Vagina (tissue), 2 donors: ENCODE results near the gene PAX2. TPM values are rescaled to one million over a fixed set of nuclear protein-coding genes. Genes with fewer than 3 reads are reported as not detected.

Source experiments
- DNase-seq, 2 donors: peaks; one replicate each; pipeline ENCODE4 v3.0.0-alpha.2; 2017; ENCODE audit errors: extremely low spot score in 2 of 2
- H3K27ac ChIP-seq: fragments of 200-600 bp; sonication (generic); one replicate; pipeline ENCODE4 v1.5.1; 2019
- H3K27me3 ChIP-seq: fragments of 200-600 bp; sonication (generic); one replicate; pipeline ENCODE4 v1.5.1; 2019
- H3K36me3 ChIP-seq, 2 donors: fragments of 200-600 bp; sonication (generic); one replicate each; pipeline ENCODE4 v1.5.1; 2017 to 2019
- H3K4me1 ChIP-seq: fragments of 200-600 bp; sonication (generic); one replicate; pipeline ENCODE4 v1.5.1; 2019
- H3K4me3 ChIP-seq, 2 donors: fragments of 200-600 bp; sonication (generic); 1 replicate in 1 of 2; 2 replicates in 1 of 2; pipeline ENCODE4 v1.5.1; 2016 to 2019
- H3K9me3 ChIP-seq: fragments of 200-600 bp; sonication (generic); one replicate; pipeline ENCODE4 v1.5.1; 2019
- POLR2A ChIP-seq, 2 donors: fragments of 450-650 bp; IDR thresholded peaks; one replicate each; pipeline ENCODE4 v1.6.1; 2017; ENCODE audit warnings: antibody characterized with exemption in 2 of 2, mild to moderate bottlenecking in 2 of 2, moderate library complexity in 2 of 2
- POLR2AphosphoS5 ChIP-seq, 2 donors: sonication (generic); formaldehyde crosslinking; IDR thresholded peaks; one replicate each; pipeline ENCODE4 v1.9.0; 2017; ENCODE audit warnings: antibody characterized with exemption in 2 of 2, mild to moderate bottlenecking in 2 of 2, low read depth in 1 of 2; ENCODE audit not compliant: insufficient read depth in 1 of 2
- intact Hi-C: fragments of 100-400 bp; cut with DNase I; formaldehyde crosslinking; loops from one replicate; pipeline ENCODE4 v1.15.1; 2023
- total RNA-seq: library from RNA; depleted of rRNA; stranded (reverse); fragments of >200 nt; gene quantifications from one replicate; pipeline ENCODE4 v1.2.3, GENCODE V29; 2016
- TF ChIP-seq, protein P1 (sequence below), 3 experiments: fragments of 450-650 bp in 2 of 3; fragments of 200-600 bp in 1 of 3; sonication (generic) in 1 of 3; IDR thresholded peaks; one replicate each; pipeline ENCODE4 v1.5.1; 2017 to 2019; ENCODE audit warnings: antibody characterized with exemption in 3 of 3, mild to moderate bottlenecking in 2 of 3, moderate library complexity in 2 of 3

PAX2 gene
- total RNA-seq, 1 donor from 2014 or later: not detected

DNA sequence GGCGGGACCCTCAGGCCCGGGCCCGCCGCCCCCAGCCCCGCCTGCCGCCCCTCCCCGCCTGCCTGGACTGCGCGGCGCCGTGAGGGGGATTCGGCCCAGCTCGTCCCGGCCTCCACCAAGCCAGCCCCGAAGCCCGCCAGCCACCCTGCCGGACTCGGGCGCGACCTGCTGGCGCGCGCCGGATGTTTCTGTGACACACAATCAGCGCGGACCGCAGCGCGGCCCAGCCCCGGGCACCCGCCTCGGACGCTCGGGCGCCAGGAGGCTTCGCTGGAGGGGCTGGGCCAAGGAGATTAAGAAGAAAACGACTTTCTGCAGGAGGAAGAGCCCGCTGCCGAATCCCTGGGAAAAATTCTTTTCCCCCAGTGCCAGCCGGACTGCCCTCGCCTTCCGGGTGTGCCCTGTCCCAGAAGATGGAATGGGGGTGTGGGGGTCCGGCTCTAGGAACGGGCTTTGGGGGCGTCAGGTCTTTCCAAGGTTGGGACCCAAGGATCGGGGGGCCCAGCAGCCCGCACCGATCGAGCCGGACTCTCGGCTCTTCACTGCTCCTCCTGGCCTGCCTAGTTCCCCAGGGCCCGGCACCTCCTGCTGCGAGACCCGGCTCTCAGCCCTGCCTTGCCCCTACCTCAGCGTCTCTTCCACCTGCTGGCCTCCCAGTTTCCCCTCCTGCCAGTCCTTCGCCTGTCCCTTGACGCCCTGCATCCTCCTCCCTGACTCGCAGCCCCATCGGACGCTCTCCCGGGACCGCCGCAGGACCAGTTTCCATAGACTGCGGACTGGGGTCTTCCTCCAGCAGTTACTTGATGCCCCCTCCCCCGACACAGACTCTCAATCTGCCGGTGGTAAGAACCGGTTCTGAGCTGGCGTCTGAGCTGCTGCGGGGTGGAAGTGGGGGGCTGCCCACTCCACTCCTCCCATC, 82.7 kb downstream of the PAX2 start:
- Histone ChIP-seq H3K4me3 (peak overlapping the region; percentile 32 to 50), H3K27ac (no peak overlapping the region), H3K36me3 (no peaks in the 10 kb centered on the region), H3K27me3 (peaks cover 24% of the 10 kb centered on the region), H3K4me1 (peaks cover 36% of the 10 kb centered on the region), H3K9me3 (no peaks in the 10 kb centered on the region)
- intact Hi-C loops: no loop called here
- no peak for TF ChIP-seq POLR2AphosphoS5 (IDR thresholded peaks at IDR 0.05; ENCODE audit: insufficient read depth in 1 of 2, low read depth in 1 of 2)
- TF ChIP-seq POLR2A (IDR thresholded peaks at IDR 0.05): no peak
- TF ChIP-seq, protein P1, sequence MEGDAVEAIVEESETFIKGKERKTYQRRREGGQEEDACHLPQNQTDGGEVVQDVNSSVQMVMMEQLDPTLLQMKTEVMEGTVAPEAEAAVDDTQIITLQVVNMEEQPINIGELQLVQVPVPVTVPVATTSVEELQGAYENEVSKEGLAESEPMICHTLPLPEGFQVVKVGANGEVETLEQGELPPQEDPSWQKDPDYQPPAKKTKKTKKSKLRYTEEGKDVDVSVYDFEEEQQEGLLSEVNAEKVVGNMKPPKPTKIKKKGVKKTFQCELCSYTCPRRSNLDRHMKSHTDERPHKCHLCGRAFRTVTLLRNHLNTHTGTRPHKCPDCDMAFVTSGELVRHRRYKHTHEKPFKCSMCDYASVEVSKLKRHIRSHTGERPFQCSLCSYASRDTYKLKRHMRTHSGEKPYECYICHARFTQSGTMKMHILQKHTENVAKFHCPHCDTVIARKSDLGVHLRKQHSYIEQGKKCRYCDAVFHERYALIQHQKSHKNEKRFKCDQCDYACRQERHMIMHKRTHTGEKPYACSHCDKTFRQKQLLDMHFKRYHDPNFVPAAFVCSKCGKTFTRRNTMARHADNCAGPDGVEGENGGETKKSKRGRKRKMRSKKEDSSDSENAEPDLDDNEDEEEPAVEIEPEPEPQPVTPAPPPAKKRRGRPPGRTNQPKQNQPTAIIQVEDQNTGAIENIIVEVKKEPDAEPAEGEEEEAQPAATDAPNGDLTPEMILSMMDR (IDR thresholded peaks at IDR 0.05): no peak
- no peak for DNase-seq

DNA sequence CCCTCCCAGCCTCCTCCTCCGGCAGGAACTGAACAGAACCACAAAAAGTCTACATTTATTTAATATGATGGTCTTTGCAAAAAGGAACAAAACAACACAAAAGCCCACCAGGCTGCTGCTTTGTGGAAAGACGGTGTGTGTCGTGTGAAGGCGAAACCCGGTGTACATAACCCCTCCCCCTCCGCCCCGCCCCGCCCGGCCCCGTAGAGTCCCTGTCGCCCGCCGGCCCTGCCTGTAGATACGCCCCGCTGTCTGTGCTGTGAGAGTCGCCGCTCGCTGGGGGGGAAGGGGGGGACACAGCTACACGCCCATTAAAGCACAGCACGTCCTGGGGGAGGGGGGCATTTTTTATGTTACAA, 83.3 kb downstream of the PAX2 start:
- Histone ChIP-seq H3K36me3 (no peaks in the 10 kb centered on the region), H3K27ac (no peak overlapping the region), H3K9me3 (no peaks in the 10 kb centered on the region), H3K4me3 (peak overlapping the region; percentile 32 to 50), H3K27me3 (peaks cover 24% of the 10 kb centered on the region), H3K4me1 (peaks cover 36% of the 10 kb centered on the region)
- DNase-seq: no peak
- TF ChIP-seq POLR2A (IDR thresholded peaks at IDR 0.05): no peak
- TF ChIP-seq, protein P1 (IDR thresholded peaks at IDR 0.05): no peak
- TF ChIP-seq POLR2AphosphoS5 (IDR thresholded peaks at IDR 0.05; ENCODE audit: insufficient read depth in 1 of 2, low read depth in 1 of 2): no peak
- intact Hi-C loops: no loop called here

DNA sequence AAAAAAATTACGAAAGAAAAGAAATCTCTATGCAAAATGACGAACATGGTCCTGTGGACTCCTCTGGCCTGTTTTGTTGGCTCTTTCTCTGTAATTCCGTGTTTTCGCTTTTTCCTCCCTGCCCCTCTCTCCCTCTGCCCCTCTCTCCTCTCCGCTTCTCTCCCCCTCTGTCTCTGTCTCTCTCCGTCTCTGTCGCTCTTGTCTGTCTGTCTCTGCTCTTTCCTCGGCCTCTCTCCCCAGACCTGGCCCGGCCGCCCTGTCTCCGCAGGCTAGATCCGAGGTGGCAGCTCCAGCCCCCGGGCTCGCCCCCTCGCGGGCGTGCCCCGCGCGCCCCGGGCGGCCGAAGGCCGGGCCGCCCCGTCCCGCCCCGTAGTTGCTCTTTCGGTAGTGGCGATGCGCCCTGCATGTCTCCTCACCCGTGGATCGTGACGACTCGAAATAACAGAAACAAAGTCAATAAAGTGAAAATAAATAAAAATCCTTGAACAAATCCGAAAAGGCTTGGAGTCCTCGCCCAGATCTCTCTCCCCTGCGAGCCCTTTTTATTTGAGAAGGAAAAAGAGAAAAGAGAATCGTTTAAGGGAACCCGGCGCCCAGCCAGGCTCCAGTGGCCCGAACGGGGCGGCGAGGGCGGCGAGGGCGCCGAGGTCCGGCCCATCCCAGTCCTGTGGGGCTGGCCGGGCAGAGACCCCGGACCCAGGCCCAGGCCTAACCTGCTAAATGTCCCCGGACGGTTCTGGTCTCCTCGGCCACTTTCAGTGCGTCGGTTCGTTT, 83.9 kb downstream of the PAX2 start:
- Histone ChIP-seq H3K27ac (no peak overlapping the region), H3K9me3 (no peaks in the 10 kb centered on the region), H3K4me1 (peaks cover 36% of the 10 kb centered on the region), H3K4me3 (peak overlapping the region; percentile 32 to 50), H3K36me3 (no peaks in the 10 kb centered on the region), H3K27me3 (peaks cover 24% of the 10 kb centered on the region)
- TF ChIP-seq, protein P1 (IDR thresholded peaks at IDR 0.05): no peak
- no peak for TF ChIP-seq POLR2AphosphoS5 (IDR thresholded peaks at IDR 0.05; ENCODE audit: insufficient read depth in 1 of 2, low read depth in 1 of 2)
- no peak for TF ChIP-seq POLR2A (IDR thresholded peaks at IDR 0.05)
- intact Hi-C loops: no loop called here
- no peak for DNase-seq

DNA sequence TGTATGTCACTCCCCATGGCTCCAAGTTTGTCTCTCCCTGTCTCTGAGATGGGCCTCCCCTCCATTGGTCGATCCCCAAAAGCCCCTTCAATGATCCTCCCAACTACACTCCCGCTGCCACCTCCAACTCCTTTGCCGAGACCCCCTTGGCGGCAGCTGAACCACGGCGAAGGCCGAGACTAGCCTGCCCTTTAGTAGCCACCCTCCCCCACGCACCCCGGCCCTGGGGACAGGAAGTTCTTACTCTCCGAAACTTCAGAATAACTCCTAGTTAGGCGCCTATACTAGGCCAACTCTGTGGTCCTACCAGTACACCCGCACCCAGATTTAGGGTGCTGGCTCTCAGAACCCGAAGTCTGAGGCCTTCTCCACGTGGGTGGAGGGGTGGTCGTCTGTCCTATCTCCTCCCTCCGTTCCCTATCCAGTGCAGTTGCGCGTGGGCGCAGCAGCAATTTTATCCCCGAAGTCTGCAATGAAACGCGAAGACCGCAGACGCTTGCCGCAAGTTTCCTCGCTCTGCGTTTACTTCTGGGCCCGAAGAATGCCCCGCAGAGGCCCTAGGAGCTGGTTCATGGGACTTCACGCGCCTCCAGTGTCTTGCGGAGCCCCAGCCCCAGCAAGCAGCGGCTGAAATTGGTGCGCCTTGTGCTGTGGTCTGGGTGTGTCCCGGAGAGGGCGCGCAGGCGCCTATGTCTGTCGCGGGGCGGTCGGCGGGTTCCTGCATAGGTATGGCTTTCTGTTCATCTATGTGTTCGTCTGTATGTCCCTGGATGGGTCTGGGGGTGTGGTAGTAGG, 84.7 kb downstream of the PAX2 start:
- no peak for DNase-seq
- Histone ChIP-seq H3K36me3 (no peaks in the 10 kb centered on the region), H3K27ac (no peak overlapping the region), H3K27me3 (peaks cover 24% of the 10 kb centered on the region), H3K9me3 (no peaks in the 10 kb centered on the region), H3K4me1 (peaks cover 36% of the 10 kb centered on the region), H3K4me3 (no peak overlapping the region)
- TF ChIP-seq, protein P1 (IDR thresholded peaks at IDR 0.05): no peak
- TF ChIP-seq POLR2A (IDR thresholded peaks at IDR 0.05) (no peak), POLR2AphosphoS5 (IDR thresholded peaks at IDR 0.05; ENCODE audit: insufficient read depth in 1 of 2, low read depth in 1 of 2) (no peak)
- intact Hi-C loops: no loop called here
